GM18867 (cell line): Measurements from ENCODE around the gene PPP1CA.

Source experiments
- ATAC-seq: cut with Tn5 transposase; IDR thresholded peaks from one replicate; pipeline ENCODE4 v1.9.1; 2021; ENCODE audit warnings: mild to moderate bottlenecking, moderate library complexity; ENCODE audit not compliant: unreplicated experiment

Gene PPP1CA

GRCh38 chr11:67401495-67402191 is at the start of gene PPP1CA:
Gene PPP1CA (minus strand): TSS chr11:67401858. CDS start chr11:67401782, 76 bp downstream.
- ATAC-seq: peak; percentile 57

GRCh38 chr11:67450796-67451657 is 49.4 kb upstream of the PPP1CA start:
- ATAC-seq: no peak

- no peak for ATAC-seq
Observed at GRCh38 chr11:67449116-67449844, 47.6 kb upstream of the PPP1CA start.

GRCh38 chr11:67448220-67448609 is 46.6 kb upstream of the PPP1CA start:
- ATAC-seq: no peak

GRCh38 chr11:67445515-67445914 is 43.9 kb upstream of the PPP1CA start:
- no peak for ATAC-seq

- ATAC-seq: peak; percentile 3
Observed at GRCh38 chr11:67442504-67443404, 41.1 kb upstream of the PPP1CA start.

- no peak for ATAC-seq
Observed at GRCh38 chr11:67441731-67442351, 40.2 kb upstream of the PPP1CA start.

GRCh38 chr11:67441098-67441563 is 39.5 kb upstream of the PPP1CA start:
- no peak for ATAC-seq

GRCh38 chr11:67440229-67441097 is 38.8 kb upstream of the PPP1CA start:
- no peak for ATAC-seq

- no peak for ATAC-seq
Observed at GRCh38 chr11:67439321-67440228, 37.9 kb upstream of the PPP1CA start.

GRCh38 chr11:67438158-67438902 is 36.7 kb upstream of the PPP1CA start:
- ATAC-seq: no peak

- no peak for ATAC-seq
Observed at GRCh38 chr11:67437809-67438157, 36.1 kb upstream of the PPP1CA start.

GRCh38 chr11:67437082-67437808 is 35.6 kb upstream of the PPP1CA start, which contains the start of gene PTPRCAP:
Gene PTPRCAP (minus strand): TSS chr11:67437682. CDS start chr11:67437619, 63 bp downstream.
- no peak for ATAC-seq

- no peak for ATAC-seq
Observed at GRCh38 chr11:67436459-67437081, 34.9 kb upstream of the PPP1CA start.

GRCh38 chr11:67435727-67436458 is 34.2 kb upstream of the PPP1CA start:
- no peak for ATAC-seq
